A673 (cell line): ENCODE results near the gene MATN1. TPM values are rescaled to one million over a fixed set of nuclear protein-coding genes. Genes with fewer than 3 reads are reported as not detected.

Experiments used
- BruUV-seq: library from RNA; stranded (reverse); fragments of 400-500 nt; replicated peaks from 2 replicates; lab custom pipeline; 2021; lab: Mats Ljungman, UMichigan
- CTCF ChIA-PET: fragments of 300-600 bp; sonication (Branson Sonifier 250); formaldehyde crosslinking; loops from one replicate; lab custom pipeline; 2022; ENCODE audit warnings: antibody characterized with exemption; lab: Charles Lee
- POLR2A ChIA-PET: fragments of 300-600 bp; sonication (Branson Sonifier 250); formaldehyde crosslinking; loops from one replicate; lab custom pipeline; 2022; ENCODE audit warnings: antibody characterized with exemption; ENCODE audit not compliant: low non-redundant PET; lab: Charles Lee
- DNase-seq: peaks from one replicate; pipeline ENCODE4 v3.0.0-alpha.2; 2015; ENCODE audit warnings: low spot score
- H3K27ac ChIP-seq: fragments of 200-600 bp; sonication (generic); 2 replicates; pipeline ENCODE4 v1.5.1; 2016; ENCODE audit warnings: mixed run types, low read depth, mild to moderate bottlenecking, mixed read lengths, antibody characterized with exemption, low read length; ENCODE audit not compliant: poor library complexity, severe bottlenecking
- H3K27me3 ChIP-seq: fragments of 200-600 bp; sonication (generic); replicated peaks from 2 replicates; pipeline ENCODE4 v1.6.1; 2017; ENCODE audit warnings: mixed run types, low read depth, mild to moderate bottlenecking, mixed read lengths, antibody characterized with exemption, low read length; ENCODE audit not compliant: insufficient read depth, poor library complexity
- H3K36me3 ChIP-seq: fragments of 200-600 bp; sonication (generic); 2 replicates; pipeline ENCODE4 v1.6.1; 2016; ENCODE audit warnings: mixed run types, mild to moderate bottlenecking, mixed read lengths, antibody characterized with exemption, low read length; ENCODE audit not compliant: insufficient read depth, poor library complexity, severe bottlenecking
- H3K4me1 ChIP-seq: fragments of 200-600 bp; sonication (generic); 2 replicates; pipeline ENCODE4 v1.6.1; 2017; ENCODE audit warnings: mixed run types, mild to moderate bottlenecking, mixed read lengths, antibody characterized with exemption, low read length; ENCODE audit not compliant: insufficient read depth, poor library complexity, severe bottlenecking
- H3K4me3 ChIP-seq: fragments of 200-600 bp; sonication (generic); 2 replicates; pipeline ENCODE4 v1.5.1; 2016; ENCODE audit warnings: low read depth, mixed run types, mild to moderate bottlenecking, mixed read lengths, low read length; ENCODE audit not compliant: poor library complexity, severe bottlenecking
- H3K9me3 ChIP-seq: fragments of 200-600 bp; sonication (generic); 2 replicates; pipeline ENCODE4 v1.6.1; 2016; ENCODE audit warnings: mixed run types, low read depth, mild to moderate bottlenecking, mixed read lengths, antibody characterized with exemption, low read length; ENCODE audit not compliant: poor library complexity, severe bottlenecking
- EZH2 ChIP-seq: fragments of 200-600 bp; sonication (generic); IDR thresholded peaks from 2 replicates; pipeline ENCODE4 v1.6.1; 2017; ENCODE audit warnings: borderline replicate concordance, low read depth, mild to moderate bottlenecking, mixed read lengths, antibody characterized with exemption, low read length; ENCODE audit not compliant: poor library complexity, severe bottlenecking
- intact Hi-C: fragments of 100-400 bp; cut with micrococcal nuclease; formaldehyde crosslinking; loops from one replicate; pipeline ENCODE4 v1.10.0; 2022; ENCODE audit not compliant: unreplicated experiment
- total RNA-seq: library from RNA; stranded (reverse); gene quantifications from 2 replicates; pipeline ENCODE4 v1.2.3, GENCODE V29; 2021
- TF ChIP-seq, protein P1 (sequence below): fragments of 300-800, 200-600 bp; sonication (generic); conservative IDR thresholded peaks from 2 replicates; pipeline ENCODE4 v1.5.1; 2017; ENCODE audit warnings: low read depth, mild to moderate bottlenecking, antibody characterized with exemption, low read length, moderate library complexity, mixed read lengths

The MATN1 gene
- total RNA-seq, 1 experiment from 2014 or later, result not detected

GRCh38 chr1:30741239-30741894 lies 18.0 kb upstream of the MATN1 start:
- no peaks in the 10 kb centered on the region for H3K9me3 ChIP-seq
- ChIA-PET POLR2A (no interaction called here), CTCF (no interaction called here)
- BruUV-seq, result no TSS peak
- H3K4me1 ChIP-seq, result no peaks in the 10 kb centered on the region
- DNase-seq, result no peak
- intact Hi-C loops, result no loop called here
- TF ChIP-seq, protein P1, sequence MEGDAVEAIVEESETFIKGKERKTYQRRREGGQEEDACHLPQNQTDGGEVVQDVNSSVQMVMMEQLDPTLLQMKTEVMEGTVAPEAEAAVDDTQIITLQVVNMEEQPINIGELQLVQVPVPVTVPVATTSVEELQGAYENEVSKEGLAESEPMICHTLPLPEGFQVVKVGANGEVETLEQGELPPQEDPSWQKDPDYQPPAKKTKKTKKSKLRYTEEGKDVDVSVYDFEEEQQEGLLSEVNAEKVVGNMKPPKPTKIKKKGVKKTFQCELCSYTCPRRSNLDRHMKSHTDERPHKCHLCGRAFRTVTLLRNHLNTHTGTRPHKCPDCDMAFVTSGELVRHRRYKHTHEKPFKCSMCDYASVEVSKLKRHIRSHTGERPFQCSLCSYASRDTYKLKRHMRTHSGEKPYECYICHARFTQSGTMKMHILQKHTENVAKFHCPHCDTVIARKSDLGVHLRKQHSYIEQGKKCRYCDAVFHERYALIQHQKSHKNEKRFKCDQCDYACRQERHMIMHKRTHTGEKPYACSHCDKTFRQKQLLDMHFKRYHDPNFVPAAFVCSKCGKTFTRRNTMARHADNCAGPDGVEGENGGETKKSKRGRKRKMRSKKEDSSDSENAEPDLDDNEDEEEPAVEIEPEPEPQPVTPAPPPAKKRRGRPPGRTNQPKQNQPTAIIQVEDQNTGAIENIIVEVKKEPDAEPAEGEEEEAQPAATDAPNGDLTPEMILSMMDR, result no peak
- H3K27me3 ChIP-seq, result no peaks in the 10 kb centered on the region
- H3K27ac ChIP-seq, result no peak overlapping the region
- H3K36me3 ChIP-seq, result no peaks in the 10 kb centered on the region
- H3K4me3 ChIP-seq, result no peak overlapping the region

- Histone ChIP-seq H3K4me1 (no peaks in the 10 kb centered on the region), H3K27me3 (no peaks in the 10 kb centered on the region), H3K27ac (no peak overlapping the region), H3K9me3 (no peaks in the 10 kb centered on the region), H3K4me3 (no peak overlapping the region), H3K36me3 (no peaks in the 10 kb centered on the region)
- DNase-seq, result no peak
- no peak for TF ChIP-seq EZH2
- TF ChIP-seq, protein P1, result no peak
- ChIA-PET CTCF (no interaction called here), POLR2A (no interaction called here)
- intact Hi-C loops, result no loop called here
- BruUV-seq, result no TSS peak
Measured at GRCh38 chr1:30740251-30741238, 17.2 kb upstream of the MATN1 start.

DNA sequence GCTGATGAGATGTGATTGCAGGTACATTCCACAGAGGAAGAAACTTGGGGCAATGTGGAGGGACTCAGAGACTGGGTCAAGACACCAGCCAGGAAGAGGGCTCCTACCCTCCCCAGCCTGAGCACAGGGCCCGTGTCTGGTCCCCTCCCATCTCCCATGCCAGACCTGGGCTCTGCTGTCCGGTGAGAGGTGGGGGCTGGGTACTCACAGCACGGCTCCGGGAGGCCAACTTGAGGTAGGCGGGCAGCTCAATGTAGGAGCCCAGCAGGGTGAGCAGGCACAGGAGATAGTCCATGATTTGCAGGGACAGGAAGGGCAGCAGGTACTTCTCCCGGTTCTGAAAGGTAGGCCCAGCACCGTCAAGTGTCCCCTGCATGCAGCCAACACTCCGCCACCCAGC lies 16.2 kb upstream of the MATN1 start:
- H3K27me3 ChIP-seq, result no peaks in the 10 kb centered on the region
- H3K27ac ChIP-seq, result no peak overlapping the region
- no peaks in the 10 kb centered on the region for H3K36me3 ChIP-seq
- no peak for TF ChIP-seq EZH2
- TF ChIP-seq, protein P1, result no peak
- CTCF ChIA-PET, result no interaction called here
- no peak overlapping the region for H3K4me3 ChIP-seq
- intact Hi-C loops, result no loop called here
- no TSS peak for BruUV-seq
- DNase-seq, result no peak
- POLR2A ChIA-PET, result no interaction called here
- H3K9me3 ChIP-seq, result no peaks in the 10 kb centered on the region
- H3K4me1 ChIP-seq, result no peaks in the 10 kb centered on the region
